Prostate gland (tissue), 2 donors: ENCODE measurements around the gene ATP8B3.

Experiments used
- CTCF ChIP-seq, 4 experiments: fragments of 200-600 bp in 2 of 4; fragments of 450-650 bp in 2 of 4; sonication (generic) in 2 of 4; IDR thresholded peaks; 1 replicate in 3 of 4; 2 replicates in 1 of 4; pipeline ENCODE4 v1.5.1; 2016 to 2019; ENCODE audit warnings: antibody characterized with exemption in 4 of 4, mild to moderate bottlenecking in 2 of 4, moderate library complexity in 2 of 4
- POLR2A ChIP-seq: fragments of 450-650 bp; IDR thresholded peaks from one replicate; pipeline ENCODE4 v1.6.1; 2016; ENCODE audit warnings: antibody characterized with exemption, mild to moderate bottlenecking
- POLR2AphosphoS5 ChIP-seq: sonication (generic); formaldehyde crosslinking; IDR thresholded peaks from one replicate; pipeline ENCODE4 v1.6.1; 2017; ENCODE audit warnings: antibody characterized with exemption

DNA sequence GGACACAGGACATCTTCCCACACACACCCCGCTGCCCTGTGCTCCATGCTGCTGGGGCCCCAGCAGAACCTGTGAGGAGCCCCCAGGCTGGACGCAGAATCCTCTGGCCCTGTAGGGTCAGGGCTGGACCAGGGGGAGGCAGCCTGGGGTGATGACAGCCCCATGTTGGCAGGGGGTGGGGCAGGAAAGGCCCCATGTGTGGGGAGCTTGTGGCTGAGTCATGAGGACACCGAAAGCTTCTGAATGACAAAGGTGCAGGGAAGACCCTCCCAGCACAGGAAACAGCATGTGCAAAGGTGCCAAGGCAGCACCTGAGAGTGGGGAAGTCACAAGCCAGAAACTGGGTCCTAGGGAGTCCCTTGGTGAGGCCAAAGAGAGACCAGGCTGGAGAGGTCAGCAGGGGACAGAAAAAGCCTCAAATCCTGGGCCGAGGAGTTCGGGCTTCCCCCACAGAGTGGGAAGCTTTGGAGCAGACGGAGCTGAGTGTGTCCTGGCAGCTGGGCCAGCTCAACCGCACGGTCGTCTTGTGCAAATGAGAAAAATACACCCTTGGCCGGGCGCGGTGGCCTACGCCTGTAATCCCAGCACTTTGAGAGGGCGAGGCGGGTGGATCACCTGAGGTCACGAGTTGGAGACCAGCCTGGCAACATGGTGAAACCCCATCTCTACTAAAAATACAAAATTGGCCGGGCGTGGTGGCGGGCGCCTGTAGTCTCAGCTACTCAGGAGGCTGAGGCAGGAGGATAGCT lies 17.5 kb downstream of the ATP8B3 start:
- no peak for TF ChIP-seq POLR2A
- no peak for TF ChIP-seq CTCF (IDR thresholded peaks at IDR 0.05)
- no peak for TF ChIP-seq POLR2AphosphoS5
